Liver (tissue), 9 donors: ENCODE results near the gene DPEP2. TPM values are rescaled to one million over a fixed set of nuclear protein-coding genes. Genes with fewer than 3 reads are reported as not detected.
A peak's percentile ranks its signal among the peaks of the same experiment; 100 is the strongest.

ENCODE experiments used
- DNase-seq: peaks from one replicate; pipeline ENCODE4 v3.0.0-alpha.2; 2017; ENCODE audit warnings: low spot score
- H3K27ac ChIP-seq, 2 donors: one replicate each; pipeline ENCODE4 v1.7.0; 2013; ENCODE audit warnings: inconsistent platforms in 2 of 2, low read length in 2 of 2, control low read depth in 1 of 2, low read depth in 1 of 2, mild to moderate bottlenecking in 1 of 2
- H3K27me3 ChIP-seq, 4 donors: one replicate each; pipeline versions ENCODE4 v1.6.1 to v1.7.0; 2013; ENCODE audit warnings: low read length in 3 of 4, inconsistent platforms in 1 of 4, mild to moderate bottlenecking in 1 of 4, moderate library complexity in 1 of 4; ENCODE audit not compliant: control insufficient read depth in 4 of 4, insufficient read depth in 4 of 4
- H3K36me3 ChIP-seq, 4 donors: one replicate each; pipeline versions ENCODE4 v1.6.1 to v1.7.0; 2013; ENCODE audit warnings: low read length in 3 of 4, mild to moderate bottlenecking in 3 of 4, low read depth in 1 of 4, moderate library complexity in 1 of 4; ENCODE audit not compliant: control insufficient read depth in 4 of 4, insufficient read depth in 3 of 4
- H3K4me1 ChIP-seq, 4 donors: one replicate each; pipeline versions ENCODE4 v1.6.1 to v1.7.0; 2013; ENCODE audit warnings: low read length in 3 of 4, mild to moderate bottlenecking in 3 of 4, moderate library complexity in 1 of 4; ENCODE audit not compliant: control insufficient read depth in 4 of 4, insufficient read depth in 4 of 4
- H3K4me3 ChIP-seq, 3 donors: one replicate each; pipeline versions ENCODE4 v1.6.1 to v1.7.0; 2013; ENCODE audit warnings: low read length in 3 of 3, control low read depth in 1 of 3, low read depth in 1 of 3, mild to moderate bottlenecking in 1 of 3
- H3K9ac ChIP-seq, 2 donors: one replicate each; pipeline ENCODE4 v1.7.0; 2013; ENCODE audit warnings: low read length in 2 of 2, mild to moderate bottlenecking in 2 of 2, moderate library complexity in 2 of 2, control low read depth in 1 of 2, low read depth in 1 of 2
- H3K9me3 ChIP-seq, 4 donors: one replicate each; pipeline versions ENCODE4 v1.6.1 to v1.7.0; 2013; ENCODE audit warnings: low read length in 3 of 4; ENCODE audit not compliant: control insufficient read depth in 4 of 4
- ATF3 ChIP-seq: IDR thresholded peaks from 2 replicates; pipeline ENCODE4 v1.6.1; 2016; ENCODE audit warnings: antibody characterized with exemption
- EGR1 ChIP-seq, 2 donors: IDR thresholded peaks; 2 replicates each; pipeline ENCODE4 v1.6.1; 2016 to 2018; ENCODE audit warnings: antibody characterized with exemption in 2 of 2, low read depth in 2 of 2
- FOXA1 ChIP-seq: IDR thresholded peaks from 2 replicates; pipeline ENCODE4 v1.6.1; 2016; ENCODE audit warnings: antibody characterized with exemption
- FOXA2 ChIP-seq: IDR thresholded peaks from 2 replicates; pipeline ENCODE4 v1.6.1; 2016; ENCODE audit warnings: antibody characterized with exemption
- GABPA ChIP-seq, 2 donors: IDR thresholded peaks in 1 of 2; conservative IDR thresholded peaks in 1 of 2; 2 replicates each; pipeline ENCODE4 v1.6.1; 2016; ENCODE audit warnings: antibody characterized with exemption in 2 of 2, mild to moderate bottlenecking in 1 of 2, moderate library complexity in 1 of 2
- HNF4A ChIP-seq, 2 donors: conservative IDR thresholded peaks; 2 replicates each; pipeline ENCODE4 v1.6.1; 2016; ENCODE audit warnings: antibody characterized with exemption in 2 of 2, mild to moderate bottlenecking in 2 of 2
- HNF4G ChIP-seq: IDR thresholded peaks from 2 replicates; pipeline ENCODE4 v1.6.1; 2016; ENCODE audit warnings: antibody characterized with exemption
- NR2F2 ChIP-seq: IDR thresholded peaks from 2 replicates; pipeline ENCODE4 v1.6.1; 2016; ENCODE audit warnings: antibody characterized with exemption
- RAD21 ChIP-seq, 2 donors: IDR thresholded peaks; 2 replicates each; pipeline ENCODE4 v1.6.1; 2016; ENCODE audit warnings: antibody characterized with exemption in 2 of 2, mild to moderate bottlenecking in 2 of 2
- REST ChIP-seq: IDR thresholded peaks from 2 replicates; pipeline ENCODE4 v1.6.1; 2016; ENCODE audit warnings: antibody characterized with exemption, mild to moderate bottlenecking
- RXRA ChIP-seq, 2 donors: IDR thresholded peaks; 2 replicates each; pipeline ENCODE4 v1.6.1; 2017 to 2018; ENCODE audit warnings: antibody characterized with exemption in 2 of 2, mild to moderate bottlenecking in 1 of 2
- SP1 ChIP-seq: IDR thresholded peaks from 2 replicates; pipeline ENCODE4 v1.6.1; 2018; ENCODE audit warnings: antibody characterized with exemption, mild to moderate bottlenecking
- TAF1 ChIP-seq: conservative IDR thresholded peaks from 2 replicates; pipeline ENCODE4 v1.6.1; 2016; ENCODE audit warnings: antibody characterized with exemption, mild to moderate bottlenecking
- YY1 ChIP-seq: IDR thresholded peaks from 2 replicates; pipeline ENCODE4 v1.6.1; 2016; ENCODE audit warnings: antibody characterized with exemption, mild to moderate bottlenecking
- ZBTB33 ChIP-seq: IDR thresholded peaks from 2 replicates; pipeline ENCODE4 v1.6.1; 2016; ENCODE audit warnings: antibody characterized with exemption
- WGBS: extraction: QIAGEN DNeasy Blood & Tissue Kit; methylation state at CpG from one replicate; pipeline ENCODE4 v1.1.7; 2013; 5-methylcytosine and 5-hydroxymethylcytosine counted together
- polyA plus RNA-seq, 2 donors: library from polyadenylated mRNA; stranded (reverse) in 1 of 2; unstranded in 1 of 2; fragments of 200-250 nt in 1 of 2; fragments of >200 nt in 1 of 2; fragmentation: Nextera tagmentation in 1 of 2; extraction: Ambion mirVana in 1 of 2; gene quantifications; one replicate each; pipeline versions ENCODE4 v1.2.1 to v1.2.3, GENCODE V29; 2013 to 2015
- total RNA-seq, 2 donors: library from RNA; depleted of rRNA; stranded (reverse); fragments of >200 nt; gene quantifications; one replicate each; pipeline ENCODE4 v1.2.3, GENCODE V29; 2014
- TF ChIP-seq, protein P1 (sequence below): IDR thresholded peaks from 2 replicates; pipeline ENCODE4 v1.6.1; 2016; ENCODE audit warnings: antibody characterized with exemption
- TF ChIP-seq, protein P2 (sequence below): fragments of 150-350 bp; IDR thresholded peaks from 2 replicates; pipeline ENCODE4 v1.5.1; 2017; ENCODE audit warnings: improper control_type of control experiment, low read depth, low read length; ENCODE audit not compliant: missing input control
- donor health status: healthy.
- donor health status: healthy.
- donor health status: healthy.
- donor health status: healthy.
- donor health status: healthy.

The DPEP2 gene
- total and polyA plus RNA-seq, 4 donors: 1.4 to 2.4 (median 1.9) TPM

GRCh38 chr16:67957622-67958021, 41.7 kb downstream of the DPEP2 start:
- DNase-seq: no peak
- WGBS: 97% methylated on average over 9 of the region's 9 CpGs
- Histone ChIP-seq H3K9ac (no peak overlapping the region), H3K27ac (no peak overlapping the region), H3K36me3 (peaks cover 0 to 16% (median 5%) of the 10 kb centered on the region in 4 donors), H3K27me3 (no peaks in the 10 kb centered on the region), H3K4me1 (peaks cover 19 to 40% (median 29%) of the 10 kb centered on the region in 4 donors), H3K4me3 (no peak overlapping the region), H3K9me3 (no peaks in the 10 kb centered on the region)
- TF ChIP-seq REST (no peak), SP1 (no peak), ZBTB33 (no peak), EGR1 (IDR thresholded peaks at IDR 0.05; ENCODE audit: low read depth in 2 of 2) (no peak), HNF4A (conservative IDR thresholded peaks at IDR 0.05) (no peak), NR2F2 (no peak), HNF4G (no peak), RXRA (IDR thresholded peaks at IDR 0.05) (no peak)
- TF ChIP-seq, protein P1, sequence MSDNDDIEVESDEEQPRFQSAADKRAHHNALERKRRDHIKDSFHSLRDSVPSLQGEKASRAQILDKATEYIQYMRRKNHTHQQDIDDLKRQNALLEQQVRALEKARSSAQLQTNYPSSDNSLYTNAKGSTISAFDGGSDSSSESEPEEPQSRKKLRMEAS: no peak

DNA sequence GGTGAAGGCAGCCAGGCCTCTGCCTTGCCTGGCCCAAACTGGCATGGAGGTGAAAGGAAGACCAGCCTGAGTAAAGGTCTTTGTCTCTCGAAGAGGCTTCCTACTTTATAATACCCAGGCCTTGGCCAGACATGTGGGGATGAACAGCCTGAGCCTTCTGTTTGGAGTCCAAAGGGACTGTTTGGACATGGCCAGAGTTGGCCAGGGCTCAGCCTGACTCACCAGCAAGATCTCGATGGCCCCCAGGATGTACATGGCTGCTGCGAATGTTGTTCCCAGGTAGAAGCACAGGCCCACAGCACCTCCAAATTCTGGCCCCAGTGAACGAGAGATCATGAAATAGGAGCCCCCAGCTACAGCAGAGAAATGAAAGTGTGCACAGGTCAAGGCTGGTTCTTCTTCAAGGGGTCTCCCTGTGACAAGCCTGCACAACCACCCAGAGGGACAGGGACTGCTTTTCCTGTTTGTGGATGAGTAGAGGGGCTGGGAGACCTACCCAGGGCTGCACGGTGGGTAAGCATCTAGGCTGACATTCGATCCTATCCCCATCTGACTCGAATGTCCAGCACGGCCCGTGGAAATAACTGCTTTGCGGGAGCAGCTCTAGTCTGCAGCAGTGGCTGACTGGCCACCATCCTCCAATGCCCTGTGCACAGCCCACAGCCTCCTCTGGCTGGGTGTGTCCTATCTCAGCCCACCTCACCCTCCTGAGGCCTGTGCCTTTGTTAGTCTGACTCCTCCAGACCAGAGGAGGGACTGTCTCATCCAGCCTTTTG, 44.7 kb downstream of the DPEP2 start:
- peak overlapping the region; percentile 90 to 96 for H3K27ac ChIP-seq
- 75% methylated on average over 10 of the region's 10 CpGs for WGBS
- no peak overlapping the region for H3K9ac ChIP-seq
- DNase-seq: no peak
- H3K27me3 ChIP-seq: no peaks in the 10 kb centered on the region
- peaks cover 10 to 32% (median 27%) of the 10 kb centered on the region in 4 donors for H3K4me1 ChIP-seq
- H3K9me3 ChIP-seq: no peaks in the 10 kb centered on the region
- H3K4me3 ChIP-seq: no peak overlapping the region
- H3K36me3 ChIP-seq: peaks cover 3 to 40% (median 17%) of the 10 kb centered on the region in 4 donors
- no peak for TF ChIP-seq FOXA2
- TF ChIP-seq EGR1 (IDR thresholded peaks at IDR 0.05; ENCODE audit: low read depth in 2 of 2): no peak
- no peak for TF ChIP-seq NR2F2
- TF ChIP-seq SP1: peak; percentile 79
- TF ChIP-seq REST: peak; percentile 37
- TF ChIP-seq RAD21 (IDR thresholded peaks at IDR 0.05): no peak
- TF ChIP-seq TAF1: no peak
- TF ChIP-seq YY1: peak; percentile 90
- TF ChIP-seq, protein P2, sequence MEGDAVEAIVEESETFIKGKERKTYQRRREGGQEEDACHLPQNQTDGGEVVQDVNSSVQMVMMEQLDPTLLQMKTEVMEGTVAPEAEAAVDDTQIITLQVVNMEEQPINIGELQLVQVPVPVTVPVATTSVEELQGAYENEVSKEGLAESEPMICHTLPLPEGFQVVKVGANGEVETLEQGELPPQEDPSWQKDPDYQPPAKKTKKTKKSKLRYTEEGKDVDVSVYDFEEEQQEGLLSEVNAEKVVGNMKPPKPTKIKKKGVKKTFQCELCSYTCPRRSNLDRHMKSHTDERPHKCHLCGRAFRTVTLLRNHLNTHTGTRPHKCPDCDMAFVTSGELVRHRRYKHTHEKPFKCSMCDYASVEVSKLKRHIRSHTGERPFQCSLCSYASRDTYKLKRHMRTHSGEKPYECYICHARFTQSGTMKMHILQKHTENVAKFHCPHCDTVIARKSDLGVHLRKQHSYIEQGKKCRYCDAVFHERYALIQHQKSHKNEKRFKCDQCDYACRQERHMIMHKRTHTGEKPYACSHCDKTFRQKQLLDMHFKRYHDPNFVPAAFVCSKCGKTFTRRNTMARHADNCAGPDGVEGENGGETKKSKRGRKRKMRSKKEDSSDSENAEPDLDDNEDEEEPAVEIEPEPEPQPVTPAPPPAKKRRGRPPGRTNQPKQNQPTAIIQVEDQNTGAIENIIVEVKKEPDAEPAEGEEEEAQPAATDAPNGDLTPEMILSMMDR: no peak
- peak; percentile 25 to 73 for TF ChIP-seq RXRA (IDR thresholded peaks at IDR 0.05)
- TF ChIP-seq GABPA (IDR thresholded peaks at IDR 0.05 in 1 of 2, conservative IDR thresholded peaks at IDR 0.05 in 1 of 2): no peak
- TF ChIP-seq FOXA1: no peak
- no peak for TF ChIP-seq ZBTB33
- no peak for TF ChIP-seq ATF3
- TF ChIP-seq HNF4A (conservative IDR thresholded peaks at IDR 0.05): peak; percentile 79 to 86
